GM23338 (cell line): ENCODE results near the gene LOXL1. TPM values are rescaled to one million over a fixed set of nuclear protein-coding genes. Genes with fewer than 3 reads are reported as not detected.
"Not testable (repeated sequence)": the region's sequence is repeated elsewhere in the genome, so short reads cannot be mapped to it uniquely, and the experiment has no call there.

ENCODE experiments used
- ATAC-seq: fragments of 200-7000 bp; cut with Tn5 transposase; 3 replicates; pipeline ENCODE4 v1.9.1; 2020
- DNase-seq: peaks from one replicate; pipeline ENCODE4 v3.0.0-alpha.2; 2015; ENCODE audit warnings: low spot score
- H2AFZ ChIP-seq: fragments of 200-600 bp; sonication (generic); 2 replicates; pipeline ENCODE4 v1.8.0; 2016; ENCODE audit warnings: antibody characterized with exemption, mild to moderate bottlenecking, moderate library complexity
- H3F3A ChIP-seq: fragments of 200-600 bp; sonication (generic); replicated peaks from 2 replicates; pipeline ENCODE4 v1.8.0; 2017; ENCODE audit warnings: antibody characterized with exemption, mixed run types, low read depth
- H3K27ac ChIP-seq: fragments of 200-600 bp; sonication (generic); 2 replicates; pipeline ENCODE4 v1.6.1; 2016; ENCODE audit warnings: low read depth
- H3K27me3 ChIP-seq: fragments of 200-600 bp; sonication (generic); 2 replicates; pipeline ENCODE4 v1.8.0; 2016; ENCODE audit warnings: mild to moderate bottlenecking, mixed run types, moderate library complexity; ENCODE audit not compliant: insufficient read depth
- H3K36me3 ChIP-seq: fragments of 200-600 bp; sonication (generic); 2 replicates; pipeline ENCODE4 v1.8.0; 2016; ENCODE audit warnings: mild to moderate bottlenecking; ENCODE audit not compliant: insufficient read depth
- H3K4me1 ChIP-seq: fragments of 200-600 bp; sonication (generic); 2 replicates; pipeline ENCODE4 v1.8.0; 2016; ENCODE audit warnings: mild to moderate bottlenecking, moderate library complexity; ENCODE audit not compliant: insufficient read depth
- H3K4me2 ChIP-seq: fragments of 200-600 bp; sonication (generic); 2 replicates; pipeline ENCODE4 v1.7.1; 2017; ENCODE audit warnings: mixed run types
- H3K4me3 ChIP-seq: fragments of 200-600 bp; sonication (generic); 2 replicates; pipeline ENCODE4 v1.6.1; 2016; ENCODE audit warnings: mixed run types
- H3K79me2 ChIP-seq: fragments of 200-600 bp; sonication (generic); replicated peaks from 2 replicates; pipeline ENCODE4 v1.8.0; 2017; ENCODE audit warnings: mild to moderate bottlenecking; ENCODE audit not compliant: insufficient read depth
- H3K9me2 ChIP-seq: fragments of 200-600 bp; sonication (generic); 2 replicates; pipeline ENCODE4 v1.8.0; 2017; ENCODE audit not compliant: insufficient read depth
- H4K20me1 ChIP-seq: fragments of 200-600 bp; sonication (generic); replicated peaks from 2 replicates; pipeline ENCODE4 v1.8.0; 2017; ENCODE audit warnings: mild to moderate bottlenecking; ENCODE audit not compliant: insufficient read depth
- H3K27ac Mint-ChIP-seq: 2 replicates; pipeline ENCODE4 v1.8.0; 2020; ENCODE audit warnings: inconsistent platforms, mild to moderate bottlenecking, moderate library complexity, mixed read lengths
- H3K27me3 Mint-ChIP-seq: 3 replicates; pipeline ENCODE4 v1.8.0; 2022; ENCODE audit warnings: low read depth, mild to moderate bottlenecking, moderate library complexity, mixed read lengths, inconsistent platforms; ENCODE audit not compliant: insufficient read depth, poor library complexity
- H3K36me3 Mint-ChIP-seq: 3 replicates; pipeline ENCODE4 v1.8.0; 2021; ENCODE audit warnings: low read depth, mild to moderate bottlenecking, inconsistent platforms, moderate library complexity, mixed read lengths
- H3K4me1 Mint-ChIP-seq: 3 replicates; pipeline ENCODE4 v1.8.0; 2020; ENCODE audit warnings: mild to moderate bottlenecking, inconsistent platforms, mixed read lengths
- H3K4me3 Mint-ChIP-seq: 3 replicates; pipeline ENCODE4 v1.8.0; 2021; ENCODE audit warnings: moderate library complexity, mild to moderate bottlenecking, inconsistent platforms, mixed read lengths
- H3K9me3 Mint-ChIP-seq: 3 replicates; pipeline ENCODE4 v1.8.0; 2020; ENCODE audit warnings: moderate library complexity, mild to moderate bottlenecking, inconsistent platforms, mixed read lengths
- EZH2 ChIP-seq: fragments of 200-600 bp; sonication (generic); IDR thresholded peaks from one replicate; pipeline ENCODE4 v1.8.0; 2017; ENCODE audit warnings: antibody characterized with exemption, mild to moderate bottlenecking, low read depth; ENCODE audit not compliant: unreplicated experiment
- NANOG ChIP-seq: IDR thresholded peaks from 2 replicates; pipeline ENCODE4 v1.6.1; 2016; ENCODE audit warnings: antibody characterized with exemption, borderline replicate concordance
- POLR2AphosphoS5 ChIP-seq: IDR thresholded peaks from 2 replicates; pipeline ENCODE4 v1.6.1; 2016; ENCODE audit warnings: antibody characterized with exemption, low read depth
- STAT1 ChIP-seq: IDR thresholded peaks from one replicate; pipeline ENCODE4 v1.6.1; 2016; ENCODE audit warnings: antibody characterized with exemption; ENCODE audit not compliant: unreplicated experiment
- polyA plus RNA-seq: library from polyadenylated mRNA; unstranded; fragments of >200 nt; fragmentation: Nextera tagmentation; extraction: Ambion mirVana; gene quantifications from 2 replicates; pipeline ENCODE4 v1.2.1, GENCODE V29; 2016
- total RNA-seq: library from RNA; depleted of rRNA; stranded (reverse); fragments of >200 nt; shearing (Covaris generic); gene quantifications from 2 replicates; pipeline ENCODE4 v1.2.3, GENCODE V29; 2014
- TF ChIP-seq, protein P1 (sequence below): IDR thresholded peaks from one replicate; pipeline ENCODE4 v1.6.1; 2018; ENCODE audit warnings: antibody characterized with exemption; ENCODE audit not compliant: unreplicated experiment
- TF ChIP-seq, protein P2 (sequence below), 2 experiments: fragments of 200-600 bp in 1 of 2; sonication (generic) in 1 of 2; conservative IDR thresholded peaks; 2 replicates each; pipeline versions ENCODE4 v1.5.1 to v1.6.1; 2016 to 2017; ENCODE audit warnings: antibody characterized with exemption in 2 of 2, low read depth in 2 of 2, mild to moderate bottlenecking in 2 of 2, moderate library complexity in 1 of 2

Gene LOXL1
- total and polyA plus RNA-seq, 2 experiments from 2014 or later = 6.9 to 10.8 TPM

DNA sequence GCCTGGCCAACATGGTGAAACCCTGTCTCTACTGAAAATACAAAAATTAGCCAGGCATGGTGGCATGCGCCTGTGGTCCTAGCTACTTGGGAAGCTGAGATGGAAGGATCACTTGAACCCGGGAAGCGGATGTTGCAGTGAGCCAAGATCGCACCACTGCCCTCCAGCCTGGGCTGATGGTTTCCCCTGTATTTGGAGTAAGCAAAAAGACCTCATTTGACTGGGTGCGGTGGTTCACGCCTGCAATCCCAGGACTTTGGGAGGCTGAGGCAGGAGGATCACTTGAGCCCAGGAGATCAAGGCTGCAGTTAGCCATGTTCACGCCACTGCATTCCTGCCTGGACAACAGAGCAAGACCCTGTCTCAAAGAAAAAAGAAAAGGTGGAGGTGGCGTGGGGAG is 12.3 kb downstream of the LOXL1 start:
- not testable (repeated sequence) for H3K9me2 ChIP-seq, H3K4me1 ChIP-seq, H3K79me2 ChIP-seq, H3K27ac ChIP-seq, H3K36me3 Mint-ChIP-seq, H3K4me2 ChIP-seq, H3K27ac Mint-ChIP-seq, H3K4me3 Mint-ChIP-seq, H3K4me3 ChIP-seq, H3K27me3 Mint-ChIP-seq, H3F3A ChIP-seq, ATAC-seq, H4K20me1 ChIP-seq, H2AFZ ChIP-seq, H3K9me3 Mint-ChIP-seq, H3K36me3 ChIP-seq, H3K27me3 ChIP-seq, DNase-seq
- peaks cover 27% of the 10 kb centered on the region for H3K4me1 Mint-ChIP-seq

DNA sequence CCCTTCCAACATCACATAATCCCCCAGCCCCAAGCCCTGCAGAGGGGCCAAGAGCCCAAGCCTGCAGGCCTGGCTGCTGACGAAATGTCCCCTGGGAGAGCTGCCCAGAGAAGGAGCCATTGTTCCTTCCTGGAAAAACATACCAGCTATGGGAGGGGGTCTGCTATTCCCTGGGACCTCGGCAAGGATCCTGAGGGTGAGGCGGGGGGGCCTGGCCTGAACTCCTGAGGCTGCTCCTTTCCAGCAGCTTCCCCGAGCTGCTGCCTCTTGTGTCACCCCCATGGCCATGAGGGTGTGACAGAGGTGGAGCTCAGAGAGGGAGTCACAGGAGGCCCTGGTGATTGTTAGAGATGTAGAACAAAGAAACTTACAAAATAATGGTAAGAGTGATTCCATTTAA is 12.9 kb downstream of the LOXL1 start:
- H3K36me3 Mint-ChIP-seq = no peaks in the 10 kb centered on the region
- no peak overlapping the region for H3K27ac Mint-ChIP-seq
- no peak overlapping the region for H2AFZ ChIP-seq
- no peaks in the 10 kb centered on the region for H4K20me1 ChIP-seq
- no peak for DNase-seq
- H3K9me2 ChIP-seq = no peaks in the 10 kb centered on the region
- ATAC-seq = no peak
- TF ChIP-seq, protein P1, sequence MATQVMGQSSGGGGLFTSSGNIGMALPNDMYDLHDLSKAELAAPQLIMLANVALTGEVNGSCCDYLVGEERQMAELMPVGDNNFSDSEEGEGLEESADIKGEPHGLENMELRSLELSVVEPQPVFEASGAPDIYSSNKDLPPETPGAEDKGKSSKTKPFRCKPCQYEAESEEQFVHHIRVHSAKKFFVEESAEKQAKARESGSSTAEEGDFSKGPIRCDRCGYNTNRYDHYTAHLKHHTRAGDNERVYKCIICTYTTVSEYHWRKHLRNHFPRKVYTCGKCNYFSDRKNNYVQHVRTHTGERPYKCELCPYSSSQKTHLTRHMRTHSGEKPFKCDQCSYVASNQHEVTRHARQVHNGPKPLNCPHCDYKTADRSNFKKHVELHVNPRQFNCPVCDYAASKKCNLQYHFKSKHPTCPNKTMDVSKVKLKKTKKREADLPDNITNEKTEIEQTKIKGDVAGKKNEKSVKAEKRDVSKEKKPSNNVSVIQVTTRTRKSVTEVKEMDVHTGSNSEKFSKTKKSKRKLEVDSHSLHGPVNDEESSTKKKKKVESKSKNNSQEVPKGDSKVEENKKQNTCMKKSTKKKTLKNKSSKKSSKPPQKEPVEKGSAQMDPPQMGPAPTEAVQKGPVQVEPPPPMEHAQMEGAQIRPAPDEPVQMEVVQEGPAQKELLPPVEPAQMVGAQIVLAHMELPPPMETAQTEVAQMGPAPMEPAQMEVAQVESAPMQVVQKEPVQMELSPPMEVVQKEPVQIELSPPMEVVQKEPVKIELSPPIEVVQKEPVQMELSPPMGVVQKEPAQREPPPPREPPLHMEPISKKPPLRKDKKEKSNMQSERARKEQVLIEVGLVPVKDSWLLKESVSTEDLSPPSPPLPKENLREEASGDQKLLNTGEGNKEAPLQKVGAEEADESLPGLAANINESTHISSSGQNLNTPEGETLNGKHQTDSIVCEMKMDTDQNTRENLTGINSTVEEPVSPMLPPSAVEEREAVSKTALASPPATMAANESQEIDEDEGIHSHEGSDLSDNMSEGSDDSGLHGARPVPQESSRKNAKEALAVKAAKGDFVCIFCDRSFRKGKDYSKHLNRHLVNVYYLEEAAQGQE = no peak
- TF ChIP-seq, protein P2, sequence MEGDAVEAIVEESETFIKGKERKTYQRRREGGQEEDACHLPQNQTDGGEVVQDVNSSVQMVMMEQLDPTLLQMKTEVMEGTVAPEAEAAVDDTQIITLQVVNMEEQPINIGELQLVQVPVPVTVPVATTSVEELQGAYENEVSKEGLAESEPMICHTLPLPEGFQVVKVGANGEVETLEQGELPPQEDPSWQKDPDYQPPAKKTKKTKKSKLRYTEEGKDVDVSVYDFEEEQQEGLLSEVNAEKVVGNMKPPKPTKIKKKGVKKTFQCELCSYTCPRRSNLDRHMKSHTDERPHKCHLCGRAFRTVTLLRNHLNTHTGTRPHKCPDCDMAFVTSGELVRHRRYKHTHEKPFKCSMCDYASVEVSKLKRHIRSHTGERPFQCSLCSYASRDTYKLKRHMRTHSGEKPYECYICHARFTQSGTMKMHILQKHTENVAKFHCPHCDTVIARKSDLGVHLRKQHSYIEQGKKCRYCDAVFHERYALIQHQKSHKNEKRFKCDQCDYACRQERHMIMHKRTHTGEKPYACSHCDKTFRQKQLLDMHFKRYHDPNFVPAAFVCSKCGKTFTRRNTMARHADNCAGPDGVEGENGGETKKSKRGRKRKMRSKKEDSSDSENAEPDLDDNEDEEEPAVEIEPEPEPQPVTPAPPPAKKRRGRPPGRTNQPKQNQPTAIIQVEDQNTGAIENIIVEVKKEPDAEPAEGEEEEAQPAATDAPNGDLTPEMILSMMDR (conservative IDR thresholded peaks at IDR 0.05; ENCODE audit: low read depth in 2 of 2) = no peak
- TF ChIP-seq EZH2 = no peak
- no peak for TF ChIP-seq STAT1
- no peak for TF ChIP-seq NANOG
- TF ChIP-seq POLR2AphosphoS5 = no peak
- no peaks in the 10 kb centered on the region for H3K9me3 Mint-ChIP-seq
- H3K79me2 ChIP-seq = no peaks in the 10 kb centered on the region
- H3K4me2 ChIP-seq = no peak overlapping the region
- H3K4me3 Mint-ChIP-seq = no peak overlapping the region
- no peak overlapping the region for H3K4me3 ChIP-seq
- H3K27ac ChIP-seq = no peak overlapping the region
- peaks cover 8% of the 10 kb centered on the region for H3K27me3 Mint-ChIP-seq
- no peaks in the 10 kb centered on the region for H3K27me3 ChIP-seq
- no peaks in the 10 kb centered on the region; the same call in 1 of the 2 replicates for H3K4me1 ChIP-seq
- peaks cover 27% of the 10 kb centered on the region for H3K4me1 Mint-ChIP-seq
- no peaks in the 10 kb centered on the region for H3K36me3 ChIP-seq
- no peaks in the 10 kb centered on the region for H3F3A ChIP-seq
